SJCRH30 (cell line): Measurements from ENCODE around the gene HS3ST3A1. TPM values are rescaled to one million over a fixed set of nuclear protein-coding genes. Genes with fewer than 3 reads are reported as not detected.

Source experiments
- DNase-seq, 2 experiments: peaks; one replicate each; pipeline ENCODE4 v3.0.0-alpha.2; 2015 to 2020
- H3K27ac ChIP-seq: fragments of 250-450 bp; sonication (Bioruptor Pico); 2 replicates; pipeline ENCODE4 v1.5.1; 2020; ENCODE audit warnings: mild to moderate bottlenecking, moderate library complexity
- H3K27me3 ChIP-seq: fragments of 250-450 bp; sonication (Bioruptor Pico); 2 replicates; pipeline ENCODE4 v1.5.1; 2020; ENCODE audit warnings: mild to moderate bottlenecking, moderate library complexity
- H3K36me3 ChIP-seq: fragments of 250-450 bp; sonication (Bioruptor Pico); 2 replicates; pipeline ENCODE4 v1.5.1; 2020; ENCODE audit warnings: mild to moderate bottlenecking, moderate library complexity
- H3K4me1 ChIP-seq: fragments of 250-450 bp; sonication (Bioruptor Pico); 2 replicates; pipeline ENCODE4 v1.5.1; 2020; ENCODE audit warnings: mild to moderate bottlenecking, moderate library complexity
- H3K4me3 ChIP-seq: fragments of 250-450 bp; sonication (Bioruptor Pico); 2 replicates; pipeline ENCODE4 v1.5.1; 2020; ENCODE audit warnings: mild to moderate bottlenecking, moderate library complexity
- H3K9me3 ChIP-seq: fragments of 250-450 bp; sonication (Bioruptor Pico); replicated peaks from 2 replicates; pipeline ENCODE4 v1.5.1; 2020; ENCODE audit warnings: mild to moderate bottlenecking, moderate library complexity
- total RNA-seq: library from RNA; depleted of rRNA; stranded (reverse); fragments of >200 nt; shearing (Covaris generic); gene quantifications from 2 replicates; pipeline ENCODE4 v1.2.3, GENCODE V29; 2014

HS3ST3A1 gene
- total RNA-seq, 1 experiment from 2014 or later = 22.2 TPM

- Histone ChIP-seq H3K9me3 (no peaks in the 10 kb centered on the region), H3K27ac (no peak overlapping the region)
- no peak for DNase-seq
These were observed 54.9 kb downstream of the HS3ST3A1 start for GRCh38 chr17:13546851-13547250.

GRCh38 chr17:13545941-13546340 is 55.8 kb downstream of the HS3ST3A1 start:
- H3K27ac ChIP-seq = no peak overlapping the region
- H3K9me3 ChIP-seq = no peaks in the 10 kb centered on the region
- no peaks in the 10 kb centered on the region for H3K27me3 ChIP-seq
- no peak overlapping the region for H3K4me3 ChIP-seq
- no peaks in the 10 kb centered on the region for H3K36me3 ChIP-seq
- peaks cover 16% of the 10 kb centered on the region for H3K4me1 ChIP-seq
- DNase-seq = no peak

More at GRCh38 chr17:13546851-13547250, 54.9 kb downstream of the HS3ST3A1 start:
- no peaks in the 10 kb centered on the region for H3K36me3 ChIP-seq
- no peaks in the 10 kb centered on the region for H3K27me3 ChIP-seq
- no peak overlapping the region for H3K4me3 ChIP-seq
- H3K4me1 ChIP-seq = peaks cover 7% of the 10 kb centered on the region; the same call in 1 of the 2 replicates

- H3K4me3 ChIP-seq = no peak overlapping the region
- no peak for DNase-seq
- no peaks in the 10 kb centered on the region for H3K9me3 ChIP-seq
- H3K27ac ChIP-seq = no peak overlapping the region
- H3K4me1 ChIP-seq = peaks cover 26% of the 10 kb centered on the region
- H3K36me3 ChIP-seq = no peaks in the 10 kb centered on the region
- H3K27me3 ChIP-seq = no peaks in the 10 kb centered on the region
These were observed 57.0 kb downstream of the HS3ST3A1 start for GRCh38 chr17:13544765-13545164.

- peak; percentile 61 to 62 for DNase-seq
- H3K36me3 ChIP-seq = no peaks in the 10 kb centered on the region
- peaks cover 3% of the 10 kb centered on the region; the same call in 1 of the 2 replicates for H3K9me3 ChIP-seq
- peaks cover 26% of the 10 kb centered on the region for H3K4me1 ChIP-seq
- H3K27ac ChIP-seq = no peak overlapping the region
- H3K4me3 ChIP-seq = no peak overlapping the region
- no peaks in the 10 kb centered on the region for H3K27me3 ChIP-seq
These were observed 57.4 kb downstream of the HS3ST3A1 start for GRCh38 chr17:13544292-13544691.

GRCh38 chr17:13542636-13543035 is 59.1 kb downstream of the HS3ST3A1 start:
- H3K4me1 ChIP-seq = peaks cover 38% of the 10 kb centered on the region

GRCh38 chr17:13541032-13541480 is 60.7 kb downstream of the HS3ST3A1 start:
- Histone ChIP-seq H3K27me3 (no peaks in the 10 kb centered on the region), H3K36me3 (no peaks in the 10 kb centered on the region), H3K4me1 (peaks cover 39% of the 10 kb centered on the region), H3K4me3 (no peak overlapping the region), H3K9me3 (peaks cover 3% of the 10 kb centered on the region; the same call in 1 of the 2 replicates), H3K27ac (no peak overlapping the region)
- peak; percentile 66 to 91 for DNase-seq

More at GRCh38 chr17:13542636-13543035, 59.1 kb downstream of the HS3ST3A1 start:
- no peaks in the 10 kb centered on the region for H3K36me3 ChIP-seq
- H3K27me3 ChIP-seq = no peaks in the 10 kb centered on the region
- no peak overlapping the region for H3K27ac ChIP-seq
- no peak for DNase-seq
- no peak overlapping the region for H3K4me3 ChIP-seq
- peaks cover 3% of the 10 kb centered on the region; the same call in 1 of the 2 replicates for H3K9me3 ChIP-seq

- Histone ChIP-seq H3K27ac (no peak overlapping the region), H3K4me1 (peaks cover 39% of the 10 kb centered on the region), H3K4me3 (no peak overlapping the region), H3K9me3 (peaks cover 7% of the 10 kb centered on the region; the same call in 1 of the 2 replicates), H3K36me3 (no peaks in the 10 kb centered on the region), H3K27me3 (no peaks in the 10 kb centered on the region)
- peak in 1 of 2 experiments; percentile 66 for DNase-seq
These were observed 61.2 kb downstream of the HS3ST3A1 start for GRCh38 chr17:13540546-13540945.

GRCh38 chr17:13539421-13539820 is 62.3 kb downstream of the HS3ST3A1 start:
- no peak for DNase-seq
- no peak overlapping the region for H3K4me3 ChIP-seq
- H3K36me3 ChIP-seq = no peaks in the 10 kb centered on the region
- no peaks in the 10 kb centered on the region for H3K27me3 ChIP-seq
- no peak overlapping the region for H3K27ac ChIP-seq
- peaks cover 14% of the 10 kb centered on the region for H3K9me3 ChIP-seq
- H3K4me1 ChIP-seq = peaks cover 39% of the 10 kb centered on the region

GRCh38 chr17:13538841-13539411 is 62.8 kb downstream of the HS3ST3A1 start:
- DNase-seq = no peak
- peaks cover 34% of the 10 kb centered on the region for H3K4me1 ChIP-seq
- H3K27me3 ChIP-seq = no peaks in the 10 kb centered on the region
- H3K9me3 ChIP-seq = peaks cover 14% of the 10 kb centered on the region
- no peak overlapping the region for H3K27ac ChIP-seq
- no peaks in the 10 kb centered on the region for H3K36me3 ChIP-seq
- no peak overlapping the region for H3K4me3 ChIP-seq

GRCh38 chr17:13537871-13538643 is 63.7 kb downstream of the HS3ST3A1 start:
- DNase-seq = peak; percentile 49 to 68
- Histone ChIP-seq H3K36me3 (no peaks in the 10 kb centered on the region), H3K27ac (no peak overlapping the region; the same call in 1 of the 2 replicates), H3K9me3 (peaks cover 14% of the 10 kb centered on the region), H3K4me3 (no peak overlapping the region), H3K27me3 (no peaks in the 10 kb centered on the region), H3K4me1 (peaks cover 32% of the 10 kb centered on the region)

- peaks cover 14% of the 10 kb centered on the region for H3K9me3 ChIP-seq
- no peak overlapping the region for H3K4me3 ChIP-seq
- H3K36me3 ChIP-seq = no peaks in the 10 kb centered on the region
- H3K27me3 ChIP-seq = no peaks in the 10 kb centered on the region
- H3K27ac ChIP-seq = no peak overlapping the region
- no peak for DNase-seq
- peaks cover 32% of the 10 kb centered on the region for H3K4me1 ChIP-seq
These were observed 64.5 kb downstream of the HS3ST3A1 start for GRCh38 chr17:13537167-13537731.

GRCh38 chr17:13534946-13535345 is 66.8 kb downstream of the HS3ST3A1 start:
- H3K4me1 ChIP-seq = peaks cover 13% of the 10 kb centered on the region
- no peaks in the 10 kb centered on the region for H3K27me3 ChIP-seq
- H3K9me3 ChIP-seq = peaks cover 14% of the 10 kb centered on the region
- H3K4me3 ChIP-seq = no peak overlapping the region
- no peak overlapping the region for H3K27ac ChIP-seq
- DNase-seq = no peak
- H3K36me3 ChIP-seq = no peaks in the 10 kb centered on the region

GRCh38 chr17:13531721-13532120 is 70.0 kb downstream of the HS3ST3A1 start:
- H3K27me3 ChIP-seq = no peaks in the 10 kb centered on the region
- no peaks in the 10 kb centered on the region for H3K36me3 ChIP-seq
- no peaks in the 10 kb centered on the region for H3K4me1 ChIP-seq
- no peak for DNase-seq
- H3K27ac ChIP-seq = no peak overlapping the region
- peaks cover 11% of the 10 kb centered on the region for H3K9me3 ChIP-seq
- H3K4me3 ChIP-seq = no peak overlapping the region

GRCh38 chr17:13525876-13526275 is 75.9 kb downstream of the HS3ST3A1 start:
- H3K36me3 ChIP-seq = no peaks in the 10 kb centered on the region
- H3K4me1 ChIP-seq = peaks cover 11% of the 10 kb centered on the region
- H3K4me3 ChIP-seq = no peak overlapping the region
- H3K9me3 ChIP-seq = no peaks in the 10 kb centered on the region; the same call in 1 of the 2 replicates
- no peak for DNase-seq
- H3K27ac ChIP-seq = no peak overlapping the region
- no peaks in the 10 kb centered on the region for H3K27me3 ChIP-seq

GRCh38 chr17:13523164-13523563 is 78.6 kb downstream of the HS3ST3A1 start:
- H3K36me3 ChIP-seq = no peaks in the 10 kb centered on the region
- DNase-seq = no peak
- no peak overlapping the region for H3K4me3 ChIP-seq
- H3K27me3 ChIP-seq = no peaks in the 10 kb centered on the region
- peaks cover 30% of the 10 kb centered on the region for H3K4me1 ChIP-seq
- no peak overlapping the region for H3K27ac ChIP-seq
- no peaks in the 10 kb centered on the region; the same call in 1 of the 2 replicates for H3K9me3 ChIP-seq
